HL-60 (cell line): ENCODE results near the gene C2CD4C.

ENCODE experiments used
- CTCF ChIP-seq: IDR thresholded peaks from one replicate; pipeline ENCODE4 v1.5.1; 2011; ENCODE audit warnings: low read length, control low read depth, inconsistent platforms; ENCODE audit not compliant: insufficient read depth
- GABPA ChIP-seq: IDR thresholded peaks from 2 replicates; pipeline ENCODE4 v1.6.1; 2012; ENCODE audit warnings: low read depth
- POLR2AphosphoS5 ChIP-seq: IDR thresholded peaks from 2 replicates; pipeline ENCODE4 v1.6.1; 2012; ENCODE audit warnings: low read depth

DNA sequence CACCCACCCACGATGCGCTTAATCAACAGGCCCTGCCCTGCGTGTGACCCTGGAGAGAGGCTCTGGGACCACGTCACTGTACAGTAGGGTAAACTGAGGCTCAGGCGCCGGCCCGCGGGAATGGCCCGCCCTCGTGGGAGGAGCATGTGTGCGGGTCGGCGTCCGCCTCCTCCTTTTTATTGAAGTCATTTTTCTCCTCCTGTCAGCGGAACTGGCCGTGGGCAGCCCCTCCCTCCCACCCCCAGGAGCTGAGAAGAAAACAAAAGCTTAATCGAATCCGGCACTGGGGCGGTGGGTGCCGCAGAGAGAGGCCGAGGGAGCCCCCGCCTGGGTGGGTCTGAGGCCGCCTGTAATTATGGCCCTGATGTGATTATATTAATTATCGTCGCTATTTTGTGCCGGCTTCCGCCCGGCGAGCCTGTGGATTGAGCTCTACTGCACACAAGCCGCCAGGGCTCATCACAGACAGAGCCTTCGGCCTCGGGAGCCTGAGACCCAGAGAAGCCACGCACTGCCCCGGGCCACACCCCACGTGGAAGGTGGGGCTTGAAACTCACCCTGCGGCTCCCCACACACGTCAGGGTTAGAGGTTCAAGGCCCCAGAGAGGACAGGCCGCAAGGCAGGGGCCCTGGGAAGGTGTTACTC lies 7.0 kb downstream of the C2CD4C start:
- TF ChIP-seq CTCF (no peak), GABPA (no peak), POLR2AphosphoS5 (no peak)
